Stimulated activated CD8-positive, alpha-beta memory T cell treated with anti-CD3 and anti-CD28 coated beads, Interleukin-7, amount 100 ng/mL, for 24 hours (primary cell): ENCODE measurements around the gene MUC4.

ENCODE experiments used
- DNase-seq: peaks from one replicate; pipeline ENCODE4 v3.0.0-alpha.2; 2020; ENCODE audit warnings: low read depth

MUC4 gene, protein sequence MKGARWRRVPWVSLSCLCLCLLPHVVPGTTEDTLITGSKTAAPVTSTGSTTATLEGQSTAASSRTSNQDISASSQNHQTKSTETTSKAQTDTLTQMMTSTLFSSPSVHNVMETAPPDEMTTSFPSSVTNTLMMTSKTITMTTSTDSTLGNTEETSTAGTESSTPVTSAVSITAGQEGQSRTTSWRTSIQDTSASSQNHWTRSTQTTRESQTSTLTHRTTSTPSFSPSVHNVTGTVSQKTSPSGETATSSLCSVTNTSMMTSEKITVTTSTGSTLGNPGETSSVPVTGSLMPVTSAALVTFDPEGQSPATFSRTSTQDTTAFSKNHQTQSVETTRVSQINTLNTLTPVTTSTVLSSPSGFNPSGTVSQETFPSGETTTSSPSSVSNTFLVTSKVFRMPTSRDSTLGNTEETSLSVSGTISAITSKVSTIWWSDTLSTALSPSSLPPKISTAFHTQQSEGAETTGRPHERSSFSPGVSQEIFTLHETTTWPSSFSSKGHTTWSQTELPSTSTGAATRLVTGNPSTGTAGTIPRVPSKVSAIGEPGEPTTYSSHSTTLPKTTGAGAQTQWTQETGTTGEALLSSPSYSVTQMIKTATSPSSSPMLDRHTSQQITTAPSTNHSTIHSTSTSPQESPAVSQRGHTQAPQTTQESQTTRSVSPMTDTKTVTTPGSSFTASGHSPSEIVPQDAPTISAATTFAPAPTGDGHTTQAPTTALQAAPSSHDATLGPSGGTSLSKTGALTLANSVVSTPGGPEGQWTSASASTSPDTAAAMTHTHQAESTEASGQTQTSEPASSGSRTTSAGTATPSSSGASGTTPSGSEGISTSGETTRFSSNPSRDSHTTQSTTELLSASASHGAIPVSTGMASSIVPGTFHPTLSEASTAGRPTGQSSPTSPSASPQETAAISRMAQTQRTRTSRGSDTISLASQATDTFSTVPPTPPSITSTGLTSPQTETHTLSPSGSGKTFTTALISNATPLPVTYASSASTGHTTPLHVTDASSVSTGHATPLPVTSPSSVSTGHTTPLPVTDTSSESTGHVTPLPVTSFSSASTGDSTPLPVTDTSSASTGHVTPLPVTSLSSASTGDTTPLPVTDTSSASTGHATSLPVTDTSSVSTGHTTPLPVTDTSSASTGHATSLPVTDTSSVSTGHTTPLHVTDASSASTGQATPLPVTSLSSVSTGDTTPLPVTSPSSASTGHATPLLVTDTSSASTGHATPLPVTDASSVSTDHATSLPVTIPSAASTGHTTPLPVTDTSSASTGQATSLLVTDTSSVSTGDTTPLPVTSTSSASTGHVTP (N-terminal part only)

DNA sequence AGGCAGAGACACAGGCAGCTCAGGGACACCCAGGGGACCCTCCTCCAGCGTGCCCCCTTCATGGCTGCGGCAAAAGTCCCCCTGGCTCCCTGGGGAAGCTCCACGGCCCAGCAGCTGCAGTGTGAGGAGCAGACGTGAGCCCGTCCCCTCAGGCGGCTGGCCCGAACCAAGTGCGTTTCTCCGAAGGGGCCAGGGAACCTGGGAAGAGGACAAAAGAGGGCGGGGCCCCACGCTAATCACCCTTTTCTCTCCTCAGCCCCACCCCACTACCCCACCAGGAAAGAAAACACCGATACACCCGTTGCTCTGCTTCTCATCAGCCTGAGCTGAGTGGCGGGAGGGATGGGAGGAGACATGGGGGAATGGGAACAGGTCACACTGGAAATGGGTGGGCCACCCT, at the start of gene MUC4:
TSS of gene MUC4 (minus strand) at position 174 of the 400 bp plus-strand sequence. CDS start at position 62, 112 bp downstream.
- DNase-seq: no peak

DNA sequence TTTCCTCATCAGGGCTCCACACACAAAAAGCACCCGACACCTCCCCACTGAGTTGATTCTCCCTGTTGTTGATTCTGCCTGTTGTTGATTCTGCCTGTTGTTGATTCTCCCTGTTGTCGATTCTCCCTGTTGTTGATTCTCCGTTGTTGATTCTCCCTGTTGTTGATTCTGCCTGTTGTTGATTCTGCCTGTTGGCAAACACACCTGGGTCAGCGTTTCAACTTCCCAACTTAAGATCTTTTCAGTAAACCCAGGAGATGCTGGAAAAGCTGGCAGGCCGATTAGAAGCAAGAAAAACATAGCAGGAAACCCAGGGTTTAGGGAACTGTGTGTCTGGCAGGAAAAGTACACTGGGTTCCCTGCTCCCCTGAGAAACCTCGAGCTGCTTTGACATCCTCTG, 48.7 kb upstream of the MUC4 start:
- DNase-seq: no peak

DNA sequence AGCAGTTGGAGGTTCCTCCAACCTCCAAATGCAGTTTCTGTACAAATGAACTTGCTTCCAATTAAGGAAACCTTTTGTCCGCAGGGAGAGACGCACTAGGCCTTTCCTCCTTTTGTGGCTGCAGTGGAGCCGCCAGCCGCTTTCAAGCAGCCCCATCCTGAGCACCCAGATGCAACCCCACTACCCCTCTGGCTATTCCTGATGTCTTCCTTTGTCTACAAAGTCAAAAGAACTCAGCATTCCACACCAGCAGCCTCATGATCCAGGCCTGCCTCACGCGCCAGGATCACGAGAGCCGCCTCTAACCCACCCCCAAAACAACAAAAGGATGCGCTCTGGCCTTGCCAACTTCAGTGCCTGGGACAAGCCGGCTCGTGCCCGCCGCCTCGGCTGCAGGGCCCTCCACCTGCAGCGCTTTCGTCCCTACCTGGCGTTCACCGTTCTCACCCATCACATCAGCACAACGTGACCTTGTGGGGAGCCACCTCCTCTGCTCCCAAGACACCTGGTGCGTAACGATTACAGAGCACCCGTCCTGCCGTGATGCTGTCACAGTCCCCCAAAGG, 48.2 kb upstream of the MUC4 start:
- DNase-seq: no peak

- DNase-seq: peak; percentile 72
Observed at GRCh38 chr3:195859061-195859845, 47.5 kb upstream of the MUC4 start.

GRCh38 chr3:195856410-195857084, 44.8 kb upstream of the MUC4 start:
- no peak for DNase-seq

GRCh38 chr3:195855471-195856409, 44.0 kb upstream of the MUC4 start:
- no peak for DNase-seq

DNA sequence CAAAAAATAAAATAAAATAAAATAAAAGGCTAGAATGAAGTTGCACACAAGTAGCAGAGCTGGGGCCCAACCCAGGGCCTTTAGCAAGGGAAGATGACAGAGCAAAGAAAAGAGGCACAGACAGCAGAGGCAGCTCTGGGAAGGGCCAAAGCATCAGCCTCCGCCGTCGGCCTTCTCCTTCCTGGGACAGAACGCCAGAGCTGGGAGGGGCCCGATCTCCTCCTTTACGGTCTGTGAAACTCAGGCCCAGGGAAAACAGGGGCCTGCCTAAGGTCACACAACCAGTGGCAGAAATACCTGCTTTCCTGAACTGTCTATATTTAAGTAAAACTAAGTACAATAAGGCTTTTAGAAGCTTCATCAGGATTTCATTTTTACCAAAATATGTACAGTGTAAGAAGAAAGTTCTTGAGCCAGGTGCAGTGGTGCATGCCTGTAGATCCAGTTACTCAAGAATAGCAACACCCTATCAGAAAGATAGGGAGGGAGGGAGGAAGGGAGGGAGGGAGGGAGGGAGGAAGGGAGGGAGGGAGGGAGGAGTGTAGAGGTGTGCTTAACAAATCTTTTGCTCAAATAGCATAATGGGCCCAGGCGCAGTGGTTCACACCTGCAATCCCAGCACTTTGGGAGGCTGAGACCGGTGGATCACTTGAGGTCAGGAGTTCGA, 43.0 kb upstream of the MUC4 start:
- DNase-seq: no peak

DNA sequence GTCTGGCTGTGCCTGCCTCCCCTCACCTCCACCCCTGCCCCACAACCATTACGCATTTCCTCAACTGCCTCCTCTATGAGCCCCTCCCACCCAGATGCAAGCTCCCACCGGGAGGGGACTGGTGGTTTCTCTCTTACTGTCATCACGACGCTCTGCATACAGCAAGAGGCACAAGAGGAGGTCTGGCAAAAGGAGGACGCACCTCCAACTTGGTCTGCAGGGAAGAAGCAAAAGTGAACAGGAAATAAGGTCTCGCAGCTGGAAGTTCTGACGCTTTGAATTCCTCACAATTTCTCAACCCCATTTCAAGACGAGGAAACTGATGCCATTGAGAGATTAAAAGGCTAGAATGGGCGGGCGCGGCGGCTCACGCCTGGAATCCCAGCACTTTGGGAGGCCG, 42.3 kb upstream of the MUC4 start:
- no peak for DNase-seq

GRCh38 chr3:195853036-195853435, 41.3 kb upstream of the MUC4 start:
- no peak for DNase-seq

DNA sequence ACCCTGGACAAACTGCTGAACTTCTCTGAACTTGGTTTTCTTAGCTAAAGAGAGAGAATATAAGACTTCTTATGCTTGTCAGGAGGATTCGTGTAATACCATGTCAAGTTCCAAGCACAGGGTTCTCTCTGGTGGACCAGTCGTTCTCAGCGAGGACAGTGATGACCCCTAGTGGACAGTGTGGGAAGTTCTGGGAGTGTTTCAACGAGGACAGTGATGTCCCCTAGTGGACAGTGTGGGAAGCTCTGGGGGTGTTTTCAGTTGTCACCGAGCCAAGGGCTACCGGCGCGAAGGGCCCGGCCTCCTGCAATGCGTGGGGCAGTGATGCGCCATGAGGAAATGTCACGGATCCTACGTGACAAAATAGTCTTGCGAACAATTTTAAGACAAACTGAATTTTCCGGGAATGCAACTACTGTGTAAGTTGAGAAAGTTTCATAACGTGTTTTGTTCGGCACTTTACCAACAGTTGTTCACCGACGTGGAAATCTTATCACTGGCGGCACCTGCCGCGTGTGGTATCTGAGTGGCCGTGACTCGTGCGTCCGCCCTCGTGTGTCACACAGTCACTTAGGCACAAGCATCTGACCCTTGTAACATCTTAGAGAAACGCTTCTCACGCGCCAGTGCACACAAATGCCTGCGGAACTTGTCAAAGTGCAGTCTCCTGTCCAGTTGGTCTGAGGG, 39.3 kb upstream of the MUC4 start:
- peak; percentile 72 for DNase-seq

DNA sequence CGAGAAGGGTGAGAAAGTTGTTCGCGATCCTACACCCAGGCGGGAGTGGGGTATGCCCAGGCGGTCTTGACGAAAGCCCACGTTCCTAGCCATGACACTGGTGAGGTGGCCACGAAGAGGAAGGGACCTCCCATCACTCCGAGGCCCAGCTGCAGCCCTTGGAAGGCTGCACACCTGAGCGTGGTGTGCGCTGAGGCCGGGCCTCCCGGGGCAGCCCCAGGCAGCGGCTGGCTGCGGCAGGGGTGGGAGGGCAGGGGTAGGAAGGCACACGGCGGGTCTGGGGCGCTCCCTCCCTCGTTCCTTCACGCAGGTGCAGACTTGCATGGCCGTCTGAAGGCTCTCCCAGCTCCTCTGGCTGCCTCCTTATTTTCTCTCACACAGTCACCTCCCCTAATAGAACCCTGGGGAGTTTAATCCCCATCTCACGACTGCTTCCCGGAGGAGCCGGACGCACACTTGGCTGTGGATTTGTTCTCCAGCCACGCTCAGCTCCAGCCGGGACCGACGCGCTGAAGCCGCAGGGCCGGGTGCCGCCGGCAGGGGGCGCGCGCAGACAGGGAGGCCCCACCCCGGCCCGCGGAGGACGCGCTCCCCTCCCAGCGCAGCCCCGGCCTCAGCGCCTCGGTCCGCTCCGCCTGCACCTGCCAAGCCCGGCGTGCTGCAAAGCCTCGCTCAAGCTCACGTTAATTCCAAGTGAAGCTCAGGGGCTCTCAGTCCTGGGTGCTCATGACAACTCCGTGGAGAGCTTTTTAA, 37.8 kb upstream of the MUC4 start:
- no peak for DNase-seq

DNA sequence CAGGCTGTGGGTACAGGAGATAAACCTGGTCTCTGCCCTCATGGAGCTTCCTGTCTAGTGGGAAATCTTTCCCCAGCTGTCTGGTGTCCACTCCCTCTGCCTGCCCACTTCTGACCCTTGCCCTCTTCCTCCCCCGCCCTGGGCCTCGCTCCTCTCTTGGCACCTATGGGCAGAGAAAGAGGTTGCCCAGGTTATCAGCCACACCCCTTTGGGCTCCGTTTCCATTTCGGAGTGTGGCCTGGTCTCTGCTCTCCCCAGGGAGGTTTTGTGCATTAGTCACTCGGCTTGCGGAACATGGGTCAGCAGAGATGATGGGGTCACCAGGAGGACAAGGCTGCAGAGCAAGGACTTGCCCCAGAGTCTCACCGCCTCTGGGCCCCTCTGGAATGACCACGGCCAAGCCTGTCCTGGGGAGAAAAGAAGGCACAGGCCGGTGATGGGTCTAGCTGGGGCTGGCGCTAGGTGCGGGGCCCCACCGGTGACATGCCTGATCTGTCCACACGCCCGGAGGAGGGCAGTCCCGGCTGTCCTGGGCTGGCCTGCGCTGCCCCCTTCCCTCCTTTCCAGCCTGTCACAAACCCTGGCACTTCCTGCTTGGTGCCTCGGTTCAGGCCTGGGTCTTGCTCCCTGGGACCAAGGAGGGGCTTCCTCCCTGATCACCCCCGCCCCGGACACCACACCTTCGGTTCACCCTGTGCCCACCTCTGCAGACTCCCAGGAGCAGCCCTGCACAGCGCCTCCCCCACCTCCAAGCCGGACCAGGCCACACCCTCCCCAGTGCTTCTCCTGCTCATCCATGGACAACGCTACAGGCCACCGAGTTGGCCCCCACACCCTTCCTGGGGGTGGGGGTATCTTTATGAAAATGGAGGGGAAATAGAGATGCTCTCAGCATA, 35.6 kb upstream of the MUC4 start:
- DNase-seq: no peak

GRCh38 chr3:195845483-195845882, 33.8 kb upstream of the MUC4 start:
- no peak for DNase-seq

DNA sequence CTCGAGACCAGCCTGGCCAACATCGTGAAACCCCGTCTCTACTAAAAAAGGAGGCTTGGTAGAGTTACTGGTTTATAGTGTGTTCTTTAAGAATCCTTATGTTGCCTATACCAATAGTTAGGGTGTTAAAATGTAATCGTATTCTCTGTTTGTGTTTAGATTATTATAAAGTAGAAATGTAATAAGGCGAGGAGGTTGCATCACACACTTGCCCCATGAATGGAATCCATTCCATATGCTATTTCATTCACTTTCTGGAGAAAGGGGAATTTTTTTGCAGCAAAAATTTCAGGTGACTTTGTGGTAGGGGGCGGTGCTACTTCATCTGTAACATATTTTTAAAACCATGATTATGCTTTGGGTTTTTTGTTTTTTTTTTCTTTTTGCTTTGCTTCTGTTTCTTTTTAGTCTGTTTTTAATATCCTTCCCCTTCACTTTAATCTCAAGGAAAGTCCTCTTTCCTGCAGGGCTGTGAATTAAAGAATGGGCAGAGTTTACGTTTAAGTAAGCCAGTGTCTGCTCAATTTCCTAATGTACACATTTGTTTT, 33.0 kb upstream of the MUC4 start:
- no peak for DNase-seq

DNA sequence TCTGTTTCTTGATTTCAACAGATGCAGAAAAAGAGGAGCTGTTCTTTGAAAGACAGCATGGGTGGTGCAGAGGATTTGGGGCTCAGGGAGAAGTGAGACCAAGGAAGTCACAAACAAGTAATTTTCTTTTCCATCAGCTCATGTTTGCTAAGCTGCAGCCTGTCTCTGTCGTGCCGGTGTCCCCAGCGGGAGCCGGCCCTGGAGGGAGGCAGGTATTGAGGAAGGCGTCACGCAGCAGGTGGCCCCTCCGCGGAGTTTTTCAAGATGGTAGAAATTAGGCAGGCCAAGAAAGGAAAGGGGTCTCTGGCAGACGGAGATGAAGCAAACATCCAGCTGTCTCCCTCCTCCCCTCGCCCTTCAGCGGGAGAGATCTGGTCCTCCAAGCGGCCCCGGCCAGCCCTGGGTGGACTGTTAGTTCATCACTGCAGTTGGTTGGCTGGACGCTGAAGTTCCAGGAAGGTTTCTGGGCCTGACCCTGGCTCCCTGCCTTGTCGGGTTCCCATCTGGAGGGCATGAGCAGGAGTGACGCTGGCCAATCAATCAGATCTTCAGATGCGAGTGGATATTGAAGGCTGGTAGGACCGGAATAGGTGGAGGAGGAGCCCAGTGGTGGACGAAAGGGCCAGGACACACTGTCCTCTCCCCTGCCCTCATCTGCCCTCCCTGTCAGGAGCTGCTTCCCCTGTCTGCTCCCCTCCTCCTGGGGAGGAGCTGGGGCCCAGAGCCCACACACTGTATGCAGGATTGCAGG, 27.7 kb upstream of the MUC4 start:
- DNase-seq: no peak
